Measurements from ENCODE around the gene RAP1GAP2. TPM values are rescaled to one million over a fixed set of nuclear protein-coding genes. Genes with fewer than 3 reads are reported as not detected.
A peak's percentile ranks its signal among the peaks of the same experiment; 100 is the strongest.

Gene RAP1GAP2
- total RNA-seq, 1 experiment from 2014 or later: 72.8 TPM

- TF ChIP-seq ZNF263 (CRISPR knock-in tag; IDR thresholded peaks at IDR 0.05; ENCODE audit: low read depth): no peak
- TF ChIP-seq ZMAT4 (CRISPR knock-in tag; IDR thresholded peaks at IDR 0.05): no peak
- no peak for TF ChIP-seq ZBTB43 (CRISPR knock-in tag; IDR thresholded peaks at IDR 0.05)
- TF ChIP-seq STAT6 (CRISPR knock-in tag; conservative IDR thresholded peaks at IDR 0.05; ENCODE audit: low read depth): no peak
- no peak for TF ChIP-seq IRF1 (CRISPR knock-in tag; IDR thresholded peaks at IDR 0.05)
- CTCF ChIA-PET: no interaction called here
- H3K36me3 Mint-ChIP-seq: peaks cover 32% of the 10 kb centered on the region
- no peaks in the 10 kb centered on the region for H3K4me1 Mint-ChIP-seq
- no peak overlapping the region for H3K4me3 Mint-ChIP-seq
- no peak for ATAC-seq
- DNase-seq (ENCODE audit: low spot score): no peak
- no peaks in the 10 kb centered on the region for H3K9me3 Mint-ChIP-seq
- no peak overlapping the region for H3K27ac Mint-ChIP-seq
- H3K27me3 Mint-ChIP-seq (ENCODE audit: low read depth): no peaks in the 10 kb centered on the region; the same call in 1 of the 2 replicates
- POLR2A ChIA-PET: no interaction called here
Observed at GRCh38 chr17:2977157-2977556, 180.9 kb downstream of the RAP1GAP2 start.

- DNase-seq (ENCODE audit: low spot score) (no peak), ATAC-seq (no peak)
- H3K4me3 Mint-ChIP-seq: no peak overlapping the region
- peak overlapping the region; percentile 6; the same call in 1 of the 2 replicates for H3K27ac Mint-ChIP-seq
- H3K36me3 Mint-ChIP-seq: peaks cover 40% of the 10 kb centered on the region
- CTCF ChIA-PET: interaction anchor here (0.7 kb wide), 1 partner anchor 745 kb away, joined by 4 read pairs; no protein-coding TSS in a partner anchor
- POLR2A ChIA-PET: no interaction called here
- no peaks in the 10 kb centered on the region; the same call in 1 of the 2 replicates for H3K27me3 Mint-ChIP-seq (ENCODE audit: low read depth)
- no peaks in the 10 kb centered on the region for H3K4me1 Mint-ChIP-seq
- H3K9me3 Mint-ChIP-seq: no peaks in the 10 kb centered on the region
- TF ChIP-seq ZBTB21 (CRISPR knock-in tag; IDR thresholded peaks at IDR 0.05; ENCODE audit: borderline replicate concordance): no peak
- TF ChIP-seq NR3C1 (CRISPR knock-in tag; conservative IDR thresholded peaks at IDR 0.05; ENCODE audit: low read depth): no peak
- TF ChIP-seq JUN (CRISPR knock-in tag; IDR thresholded peaks at IDR 0.05): no peak
- TF ChIP-seq ATF2 (CRISPR knock-in tag; IDR thresholded peaks at IDR 0.05; ENCODE audit: borderline replicate concordance, low read depth): no peak
- TF ChIP-seq CREM (CRISPR knock-in tag; IDR thresholded peaks at IDR 0.05): no peak
- no peak for TF ChIP-seq ZSCAN18 (CRISPR knock-in tag; IDR thresholded peaks at IDR 0.05)
- no peak for TF ChIP-seq STAT6 (CRISPR knock-in tag; conservative IDR thresholded peaks at IDR 0.05; ENCODE audit: low read depth)
- no peak for TF ChIP-seq ZNF396 (CRISPR knock-in tag; IDR thresholded peaks at IDR 0.05; ENCODE audit: borderline replicate concordance)
- TF ChIP-seq E2F4 (CRISPR knock-in tag; IDR thresholded peaks at IDR 0.05; ENCODE audit: borderline replicate concordance, low read depth): no peak
- no peak for TF ChIP-seq AFF4 (CRISPR knock-in tag; IDR thresholded peaks at IDR 0.05; ENCODE audit: borderline replicate concordance)
- TF ChIP-seq ZNF219 (CRISPR knock-in tag; IDR thresholded peaks at IDR 0.05; ENCODE audit: borderline replicate concordance): no peak
- TF ChIP-seq RELA (CRISPR knock-in tag; IDR thresholded peaks at IDR 0.05; ENCODE audit: borderline replicate concordance): no peak
- no peak for TF ChIP-seq ZNF317 (CRISPR knock-in tag; IDR thresholded peaks at IDR 0.05; ENCODE audit: borderline replicate concordance, low read depth)
Observed at GRCh38 chr17:2978116-2978515, 181.9 kb downstream of the RAP1GAP2 start.
